Activated CD4-positive, alpha-beta T cell treated with anti-CD3 and anti-CD28 coated beads, Interleukin-2, amount 10 ng/mL, durations not matched to agents 7 days and 5 days (primary cell): ENCODE results near the gene KBTBD13. TPM values are rescaled to one million over a fixed set of nuclear protein-coding genes. Genes with fewer than 3 reads are reported as not detected.

Source experiments
- CTCF ChIA-PET: fragments of 350-600 bp; sonication (Branson Sonifier 250); formaldehyde crosslinking; loops from one replicate; lab custom pipeline; 2021; ENCODE audit warnings: antibody characterized with exemption; lab: Charles Lee
- POLR2A ChIA-PET: fragments of 350-600 bp; sonication (Branson Sonifier 250); formaldehyde crosslinking; loops from one replicate; lab custom pipeline; 2021; ENCODE audit warnings: antibody characterized with exemption; lab: Charles Lee
- DNase-seq: peaks from one replicate; pipeline ENCODE4 v3.0.0-alpha.2; 2020
- H3K27ac Mint-ChIP-seq: one replicate; pipeline ENCODE4 v1.8.0; 2021; ENCODE audit warnings: mild to moderate bottlenecking, moderate library complexity, mixed read lengths
- H3K27me3 Mint-ChIP-seq: one replicate; pipeline ENCODE4 v1.8.0; 2021; ENCODE audit warnings: mixed read lengths
- H3K36me3 Mint-ChIP-seq: one replicate; pipeline ENCODE4 v1.8.0; 2021; ENCODE audit warnings: low read depth, mixed read lengths
- H3K4me1 Mint-ChIP-seq: one replicate; pipeline ENCODE4 v1.8.0; 2021; ENCODE audit warnings: mixed read lengths
- H3K4me3 Mint-ChIP-seq: one replicate; pipeline ENCODE4 v1.8.0; 2021; ENCODE audit warnings: mild to moderate bottlenecking, moderate library complexity, mixed read lengths
- H3K9me3 Mint-ChIP-seq: one replicate; pipeline ENCODE4 v1.8.0; 2021; ENCODE audit warnings: mixed read lengths
- total RNA-seq, 2 experiments: library from RNA; stranded (reverse); gene quantifications; one replicate each; pipeline ENCODE4 v1.2.3, GENCODE V29; 2021

Gene KBTBD13
- total RNA-seq, 2 experiments from 2014 or later = not detected

DNA sequence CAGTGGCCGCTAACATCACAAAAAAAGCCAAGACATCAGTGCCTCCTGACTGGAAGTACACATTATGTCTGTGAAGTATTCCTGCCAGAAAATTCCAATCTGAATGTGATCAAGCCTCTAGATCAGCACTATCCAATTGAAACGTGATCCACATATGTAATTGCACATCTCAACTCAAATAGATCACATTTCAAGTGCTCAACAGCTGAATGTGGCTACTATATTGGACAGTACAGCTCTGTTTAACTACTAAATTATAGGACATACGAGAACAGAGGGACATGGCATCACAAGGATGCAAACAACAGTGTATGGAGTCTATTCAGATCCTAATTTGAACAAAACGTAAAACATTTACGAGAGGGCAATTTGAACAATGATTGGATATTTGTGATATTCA is 39.0 kb downstream of the KBTBD13 start:
- Mint-ChIP-seq H3K9me3 (no peaks in the 10 kb centered on the region), H3K27me3 (no peaks in the 10 kb centered on the region), H3K4me3 (no peak overlapping the region), H3K36me3 (peaks cover 34% of the 10 kb centered on the region), H3K27ac (no peak overlapping the region), H3K4me1 (no peaks in the 10 kb centered on the region)
- no peak for DNase-seq
- POLR2A ChIA-PET = no interaction called here
- CTCF ChIA-PET = no interaction called here

Other genes starting within 250 kb of the KBTBD13 start
- gene PLEKHO2, start 234.8 kb upstream of the KBTBD13 start, total RNA-seq = 10 to 100 TPM; 25.4 to 27.6 TPM
- 1 to 10 TPM in 1 of 2 experiments, under 1 TPM in 1; 0.87 to 1.1 TPM for gene ANKDD1A, start 164.8 kb upstream of the KBTBD13 start, total RNA-seq
- 10 to 100 TPM; 59.0 to 65.5 TPM for gene SPG21, start 86.8 kb upstream of the KBTBD13 start, total RNA-seq
- gene MTFMT, start 47.1 kb upstream of the KBTBD13 start, total RNA-seq = 10 to 100 TPM; 13.7 to 15.9 TPM
- gene SLC51B, start 31.4 kb upstream of the KBTBD13 start, total RNA-seq = not detected
- not detected for gene RASL12, start 8.8 kb upstream of the KBTBD13 start, total RNA-seq
- gene UBAP1L, start 38.5 kb downstream of the KBTBD13 start, total RNA-seq = 1 to 10 TPM; 3.8 to 5.3 TPM
- 10 to 100 TPM; 19.5 to 26.5 TPM for gene PDCD7, start 57.1 kb downstream of the KBTBD13 start, total RNA-seq
- gene CLPX, start 108.6 kb downstream of the KBTBD13 start, total RNA-seq = 10 to 100 TPM; 44.9 to 47.3 TPM
- gene CILP, start 134.7 kb downstream of the KBTBD13 start, total RNA-seq = under 1 TPM; 0.04 to 0.12 TPM
- gene PARP16, start 210.1 kb downstream of the KBTBD13 start, total RNA-seq = 10 to 100 TPM; 19.0 to 21.7 TPM
- not detected for gene RNU5A-1, start 219.3 kb downstream of the KBTBD13 start, total RNA-seq
- gene RNU5B-1, start 227.9 kb downstream of the KBTBD13 start, total RNA-seq = 10 to 100 TPM; 14.4 to 36.1 TPM